Astrocyte (in vitro differentiated cells and primary cell): ENCODE results near the gene TWF1. TPM values are rescaled to one million over a fixed set of nuclear protein-coding genes. Genes with fewer than 3 reads are reported as not detected.

Experiments used
- DNase-seq: peaks from one replicate; pipeline ENCODE4 v3.0.0-alpha.2; 2010; ENCODE audit warnings: low read depth
- FAIRE-seq: peaks from 2 replicates; lab custom pipeline; 2011; peaks lifted over from hg19 to GRCh38; lab: Jason Lieb, UNC
- H2AFZ ChIP-seq: 2 replicates; pipeline ENCODE4 v1.6.0; 2012; ENCODE audit warnings: low read depth, low read length, inconsistent platforms
- H3K27ac ChIP-seq: 2 replicates; pipeline ENCODE4 v1.5.1; 2011; ENCODE audit warnings: low read depth, low read length, inconsistent platforms
- H3K27me3 ChIP-seq: 2 replicates; pipeline ENCODE4 v1.6.0; 2011; ENCODE audit warnings: low read length, inconsistent platforms; ENCODE audit not compliant: insufficient read depth
- H3K36me3 ChIP-seq: 2 replicates; pipeline ENCODE4 v1.5.1; 2011; ENCODE audit warnings: low read length, inconsistent platforms; ENCODE audit not compliant: insufficient read depth
- H3K4me1 ChIP-seq: 2 replicates; pipeline ENCODE4 v1.5.1; 2011; ENCODE audit warnings: low read length, inconsistent platforms; ENCODE audit not compliant: insufficient read depth
- H3K4me2 ChIP-seq: 2 replicates; pipeline ENCODE4 v1.6.0; 2012; ENCODE audit warnings: low read length, inconsistent platforms
- H3K4me3 ChIP-seq: 2 replicates; pipeline ENCODE4 v1.5.1; 2011; ENCODE audit warnings: low read depth, mild to moderate bottlenecking, low read length, inconsistent platforms; ENCODE audit not compliant: insufficient read depth
- H3K79me2 ChIP-seq: 2 replicates; pipeline ENCODE4 v1.6.0; 2012; ENCODE audit warnings: mild to moderate bottlenecking, low read length, inconsistent platforms; ENCODE audit not compliant: insufficient read depth
- H3K9ac ChIP-seq: 2 replicates; pipeline ENCODE4 v1.6.0; 2012; ENCODE audit warnings: mild to moderate bottlenecking, low read length, inconsistent platforms
- H3K9me3 ChIP-seq: 2 replicates; pipeline ENCODE4 v1.5.1; 2012; ENCODE audit warnings: low read depth, mild to moderate bottlenecking, low read length, inconsistent platforms; ENCODE audit not compliant: insufficient read depth
- H4K20me1 ChIP-seq: 2 replicates; pipeline ENCODE4 v1.6.0; 2012; ENCODE audit warnings: low read length, inconsistent platforms; ENCODE audit not compliant: insufficient read depth
- H3K27ac Mint-ChIP-seq: one replicate; pipeline ENCODE4 v1.8.0; 2021; ENCODE audit warnings: mild to moderate bottlenecking, mixed read lengths; ENCODE audit not compliant: unreplicated experiment
- H3K27me3 Mint-ChIP-seq: one replicate; pipeline ENCODE4 v1.8.0; 2021; ENCODE audit warnings: low read depth, mixed read lengths; ENCODE audit not compliant: unreplicated experiment
- H3K36me3 Mint-ChIP-seq: one replicate; pipeline ENCODE4 v1.8.0; 2021; ENCODE audit warnings: low read depth, mixed read lengths; ENCODE audit not compliant: unreplicated experiment
- H3K4me1 Mint-ChIP-seq: one replicate; pipeline ENCODE4 v1.8.0; 2021; ENCODE audit warnings: low read depth, mixed read lengths; ENCODE audit not compliant: unreplicated experiment
- H3K4me3 Mint-ChIP-seq: one replicate; pipeline ENCODE4 v1.8.0; 2021; ENCODE audit warnings: mild to moderate bottlenecking, moderate library complexity, mixed read lengths; ENCODE audit not compliant: unreplicated experiment
- H3K9me3 Mint-ChIP-seq: one replicate; pipeline ENCODE4 v1.8.0; 2021; ENCODE audit warnings: mild to moderate bottlenecking, mixed read lengths; ENCODE audit not compliant: unreplicated experiment
- EZH2 ChIP-seq: IDR thresholded peaks from 2 replicates; pipeline ENCODE4 v1.6.1; 2012; ENCODE audit warnings: mild to moderate bottlenecking, low read length, inconsistent platforms; ENCODE audit not compliant: insufficient read depth
- total RNA-seq: library from RNA; stranded (reverse); gene quantifications from 2 replicates; pipeline ENCODE4 v1.2.1, GENCODE V29; 2021
- TF ChIP-seq, protein P1 (sequence below): IDR thresholded peaks from 2 replicates; pipeline ENCODE4 v1.5.1; 2011; ENCODE audit warnings: low read depth, mild to moderate bottlenecking, inconsistent platforms, low read length, moderate library complexity; ENCODE audit not compliant: insufficient read depth

TWF1 gene
- total RNA-seq, 1 donor from 2014 or later = 105 TPM

DNA sequence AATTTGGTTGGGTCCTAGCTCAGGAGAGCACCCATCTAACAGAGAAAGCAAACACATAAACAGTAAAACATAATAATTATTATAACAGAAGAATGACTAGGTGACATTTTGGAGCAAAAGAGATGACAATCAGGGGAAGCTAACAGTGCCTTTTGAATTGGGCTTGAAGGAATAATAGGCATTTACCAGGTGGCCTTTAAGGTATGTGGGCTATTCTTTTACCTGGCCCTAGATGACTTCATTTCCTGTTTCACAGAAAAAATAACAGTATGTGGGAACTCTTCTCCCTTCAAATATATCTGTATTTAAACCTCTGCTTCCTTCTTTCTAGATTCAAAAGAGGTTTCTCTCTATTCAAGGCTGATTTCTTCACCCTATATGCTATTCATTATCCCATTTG, 43.5 kb downstream of the TWF1 start:
- Histone ChIP-seq H3K9ac (no peak overlapping the region), H3K4me1 (peaks cover 14% of the 10 kb centered on the region), H3K79me2 (peaks cover 17% of the 10 kb centered on the region), H3K9me3 (no peaks in the 10 kb centered on the region), H3K4me3 (no peak overlapping the region), H2AFZ (no peak overlapping the region), H3K27me3 (no peaks in the 10 kb centered on the region), H3K4me2 (no peak overlapping the region), H3K27ac (no peak overlapping the region), H3K36me3 (no peaks in the 10 kb centered on the region), H4K20me1 (no peaks in the 10 kb centered on the region)
- no peaks in the 10 kb centered on the region for H3K27me3 Mint-ChIP-seq
- FAIRE-seq (no peak), DNase-seq (no peak)
- TF ChIP-seq, protein P1, sequence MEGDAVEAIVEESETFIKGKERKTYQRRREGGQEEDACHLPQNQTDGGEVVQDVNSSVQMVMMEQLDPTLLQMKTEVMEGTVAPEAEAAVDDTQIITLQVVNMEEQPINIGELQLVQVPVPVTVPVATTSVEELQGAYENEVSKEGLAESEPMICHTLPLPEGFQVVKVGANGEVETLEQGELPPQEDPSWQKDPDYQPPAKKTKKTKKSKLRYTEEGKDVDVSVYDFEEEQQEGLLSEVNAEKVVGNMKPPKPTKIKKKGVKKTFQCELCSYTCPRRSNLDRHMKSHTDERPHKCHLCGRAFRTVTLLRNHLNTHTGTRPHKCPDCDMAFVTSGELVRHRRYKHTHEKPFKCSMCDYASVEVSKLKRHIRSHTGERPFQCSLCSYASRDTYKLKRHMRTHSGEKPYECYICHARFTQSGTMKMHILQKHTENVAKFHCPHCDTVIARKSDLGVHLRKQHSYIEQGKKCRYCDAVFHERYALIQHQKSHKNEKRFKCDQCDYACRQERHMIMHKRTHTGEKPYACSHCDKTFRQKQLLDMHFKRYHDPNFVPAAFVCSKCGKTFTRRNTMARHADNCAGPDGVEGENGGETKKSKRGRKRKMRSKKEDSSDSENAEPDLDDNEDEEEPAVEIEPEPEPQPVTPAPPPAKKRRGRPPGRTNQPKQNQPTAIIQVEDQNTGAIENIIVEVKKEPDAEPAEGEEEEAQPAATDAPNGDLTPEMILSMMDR = no peak
- H3K36me3 Mint-ChIP-seq = peaks cover 2% of the 10 kb centered on the region
- H3K9me3 Mint-ChIP-seq = peaks cover 2% of the 10 kb centered on the region
- no peak overlapping the region for H3K27ac Mint-ChIP-seq
- no peak overlapping the region for H3K4me3 Mint-ChIP-seq
- peaks cover 14% of the 10 kb centered on the region for H3K4me1 Mint-ChIP-seq

DNA sequence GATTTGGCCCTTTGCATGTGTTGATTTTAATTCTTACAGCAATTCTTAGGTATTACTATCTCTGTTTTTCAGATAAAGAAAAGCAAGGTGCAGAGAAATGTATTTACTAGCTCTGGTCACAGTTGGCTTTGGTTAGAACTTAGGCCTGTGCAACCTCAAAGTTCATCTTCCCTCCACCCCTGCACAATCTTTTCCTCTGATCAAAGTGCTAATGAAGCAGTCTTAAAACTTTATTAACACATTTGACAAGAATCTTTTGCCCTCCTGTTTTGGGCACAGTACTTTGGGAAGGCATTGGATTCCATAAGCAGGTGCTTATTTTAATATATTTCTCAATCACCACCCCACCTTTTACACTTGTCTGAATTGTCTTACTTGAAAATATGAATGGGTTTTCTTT, 44.6 kb downstream of the TWF1 start:
- no peaks in the 10 kb centered on the region for H3K27me3 ChIP-seq
- no peak overlapping the region for H3K27ac Mint-ChIP-seq
- peaks cover 28% of the 10 kb centered on the region for H3K79me2 ChIP-seq
- H3K27ac ChIP-seq = no peak overlapping the region
- DNase-seq (no peak), FAIRE-seq (no peak)
- H3K36me3 Mint-ChIP-seq = peaks cover 2% of the 10 kb centered on the region
- no peak overlapping the region for H2AFZ ChIP-seq
- no peaks in the 10 kb centered on the region for H4K20me1 ChIP-seq
- no peaks in the 10 kb centered on the region for H3K36me3 ChIP-seq
- H3K9me3 Mint-ChIP-seq = peaks cover 2% of the 10 kb centered on the region
- no peaks in the 10 kb centered on the region for H3K27me3 Mint-ChIP-seq
- no peaks in the 10 kb centered on the region for H3K9me3 ChIP-seq
- peaks cover 15% of the 10 kb centered on the region for H3K4me1 ChIP-seq
- peaks cover 16% of the 10 kb centered on the region for H3K4me1 Mint-ChIP-seq
- H3K9ac ChIP-seq = no peak overlapping the region
- H3K4me2 ChIP-seq = no peak overlapping the region
- no peak overlapping the region for H3K4me3 ChIP-seq
- TF ChIP-seq EZH2 = no peak
- TF ChIP-seq, protein P1 = no peak
- H3K4me3 Mint-ChIP-seq = no peak overlapping the region

DNA sequence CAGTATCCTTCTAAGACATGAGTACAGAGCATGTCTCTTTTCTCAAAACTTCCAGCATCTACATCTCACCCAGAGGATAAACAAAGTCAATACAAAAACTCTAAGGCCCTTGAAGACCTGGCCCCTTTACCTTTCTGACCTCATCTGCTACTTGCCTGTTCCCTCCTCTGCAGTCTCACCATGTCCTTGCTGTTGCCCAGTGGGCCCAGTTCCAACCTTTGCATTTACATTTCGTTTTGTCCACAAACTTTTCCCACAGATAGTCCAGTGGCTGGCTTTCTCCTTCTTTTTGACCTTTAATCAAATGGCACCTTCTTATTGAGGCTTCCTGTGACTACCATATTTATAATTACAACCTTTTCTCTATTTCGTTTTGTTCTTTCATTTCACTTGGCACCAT, 45.7 kb downstream of the TWF1 start:
- FAIRE-seq (no peak), DNase-seq (no peak)
- no peak for TF ChIP-seq EZH2
- TF ChIP-seq, protein P1 = no peak
- H4K20me1 ChIP-seq = no peaks in the 10 kb centered on the region
- H3K9ac ChIP-seq = no peak overlapping the region
- H3K9me3 Mint-ChIP-seq = peaks cover 2% of the 10 kb centered on the region
- H3K79me2 ChIP-seq = peaks cover 31% of the 10 kb centered on the region
- H3K27me3 ChIP-seq = no peaks in the 10 kb centered on the region
- peak overlapping the region; percentile 85 for H3K4me2 ChIP-seq
- no peaks in the 10 kb centered on the region for H3K9me3 ChIP-seq
- H2AFZ ChIP-seq = no peak overlapping the region
- H3K4me1 ChIP-seq = peaks cover 15% of the 10 kb centered on the region
- no peaks in the 10 kb centered on the region for H3K36me3 ChIP-seq
- peaks cover 2% of the 10 kb centered on the region for H3K36me3 Mint-ChIP-seq
- H3K27ac Mint-ChIP-seq = no peak overlapping the region
- no peak overlapping the region for H3K27ac ChIP-seq
- peaks cover 16% of the 10 kb centered on the region for H3K4me1 Mint-ChIP-seq
- H3K27me3 Mint-ChIP-seq = no peaks in the 10 kb centered on the region
- no peak overlapping the region for H3K4me3 ChIP-seq
- peak overlapping the region; percentile 92 for H3K4me3 Mint-ChIP-seq
